HepG2 (cell line): ENCODE data around the gene LRP1-AS.

ENCODE experiments used
- CHD4 ChIP-seq: fragments of 200-600 bp; sonication (generic); IDR thresholded peaks from 2 replicates; pipeline ENCODE4 v1.7.0; 2017; ENCODE audit warnings: mild to moderate bottlenecking, low read length, borderline replicate concordance
- NCOA1 ChIP-seq: sonication (generic); formaldehyde crosslinking; IDR thresholded peaks from 2 replicates; pipeline ENCODE4 v1.9.0; 2021; ENCODE audit warnings: missing genetic modification reagents
- NFE2L2 ChIP-seq: fragments of 150-350 bp; IDR thresholded peaks from 2 replicates; pipeline ENCODE4 v1.6.1; 2014; ENCODE audit warnings: low read length
- PATZ1 ChIP-seq: sonication (generic); formaldehyde crosslinking; IDR thresholded peaks from 2 replicates; pipeline ENCODE4 v1.4.0; 2020; ENCODE audit warnings: missing genetic modification reagents
- USF2 ChIP-seq, 2 experiments: sonication (generic) in 1 of 2; formaldehyde crosslinking in 1 of 2; IDR thresholded peaks; 2 replicates each; pipeline versions ENCODE4 v1.5.1 to v1.6.1; 2011 to 2020; ENCODE audit warnings: borderline replicate concordance in 1 of 2, low read depth in 1 of 2, low read length in 1 of 2, mild to moderate bottlenecking in 1 of 2, missing genetic modification reagents in 1 of 2, moderate library complexity in 1 of 2
- YY1 ChIP-seq: IDR thresholded peaks from 2 replicates; pipeline ENCODE4 v1.6.1; 2011; ENCODE audit warnings: low read length, low read depth, moderate library complexity, mild to moderate bottlenecking; ENCODE audit not compliant: insufficient read depth, insufficient replicate concordance
- ZBTB37 ChIP-seq: sonication (generic); formaldehyde crosslinking; IDR thresholded peaks from 2 replicates; pipeline ENCODE4 v1.4.0; 2020; ENCODE audit warnings: mild to moderate bottlenecking, missing genetic modification reagents
- ZBTB39 ChIP-seq: sonication (generic); formaldehyde crosslinking; IDR thresholded peaks from 2 replicates; pipeline ENCODE4 v1.5.0; 2020; ENCODE audit warnings: missing genetic modification reagents

- TF ChIP-seq NFE2L2 = no peak
- TF ChIP-seq PATZ1 = no peak
- TF ChIP-seq ZBTB37 (CRISPR knock-in tag) = no peak
- TF ChIP-seq YY1 = no peak
- no peak for TF ChIP-seq ZBTB39 (CRISPR knock-in tag)
- TF ChIP-seq NCOA1 (CRISPR knock-in tag) = no peak
- TF ChIP-seq USF2 (IDR thresholded peaks at IDR 0.05; ENCODE audit: low read depth, low read length) = no peak
- no peak for TF ChIP-seq USF2 (CRISPR knock-in tag; IDR thresholded peaks at IDR 0.05; ENCODE audit: borderline replicate concordance)
- no peak for TF ChIP-seq CHD4
Measured at GRCh38 chr12:57187222-57188089, 40.0 kb upstream of the LRP1-AS start.
